ENCODE data around the gene C1orf174. TPM values are rescaled to one million over a fixed set of nuclear protein-coding genes. Genes with fewer than 3 reads are reported as not detected.

The C1orf174 gene
- total and polyA plus RNA-seq, 2 of the 13 experiments (the other 11 are each of a cell fraction or from before 2014, with no cell fraction given) = 21.6 to 31.4 TPM

DNA sequence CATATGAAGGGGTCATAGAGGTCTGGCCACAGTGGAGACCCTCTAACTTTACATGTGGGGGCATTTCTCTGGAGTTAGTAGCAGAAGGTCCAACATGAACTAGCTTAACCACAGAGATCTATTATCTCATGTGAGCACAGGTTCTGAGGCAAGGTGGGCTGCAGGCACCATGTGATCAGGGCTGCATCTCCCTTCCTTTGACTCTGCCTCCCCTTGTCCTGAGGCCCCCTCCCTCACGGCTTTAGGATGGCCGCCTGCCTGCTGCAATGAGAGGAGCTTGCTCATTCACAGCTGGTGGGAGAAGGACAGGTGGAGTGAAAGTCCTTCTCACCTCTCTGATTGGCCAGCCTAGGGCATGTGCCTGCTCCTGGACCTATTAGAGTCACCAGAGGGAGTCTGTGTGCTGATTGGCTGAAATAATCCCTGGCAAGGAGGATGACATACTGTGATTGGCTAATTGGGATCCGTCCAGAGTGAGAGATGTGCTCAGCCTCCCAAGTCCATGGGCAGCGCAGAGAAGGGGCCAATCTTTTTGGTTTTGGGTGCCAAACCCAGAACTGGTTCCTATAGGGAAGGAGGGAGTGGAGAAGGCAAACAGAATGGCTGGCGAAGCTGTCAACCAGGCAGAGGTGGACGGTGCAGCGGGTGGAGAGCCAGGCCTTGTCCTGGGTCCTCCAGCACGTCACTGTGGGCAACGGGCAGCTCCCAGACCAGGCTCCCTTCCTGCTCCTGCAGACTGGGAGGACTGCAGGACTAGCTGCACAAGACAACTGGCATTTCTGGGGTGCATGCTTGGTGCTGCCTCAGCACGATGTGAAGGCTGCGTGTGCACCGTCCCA, 39.4 kb upstream of the C1orf174 start:
- 35% methylated on average over 6 of the region's 12 CpGs for WGBS (ENCODE audit: low lambda C conversion rate)
- intact Hi-C loops (cut with micrococcal nuclease; ENCODE audit: unreplicated experiment) = no loop called here
- TF ChIP-seq NFYB (CRISPR knock-in tag; IDR thresholded peaks at IDR 0.05) (peak; percentile 53; the same call in 1 of the 2 replicates), ZNF329 (CRISPR knock-in tag; IDR thresholded peaks at IDR 0.05; ENCODE audit: low read depth) (0 out of 2 replicates have a peak, but pooled peaks have one; percentile 83), YEATS4 (CRISPR knock-in tag; IDR thresholded peaks at IDR 0.05; ENCODE audit: borderline replicate concordance) (no peak), MAFG (CRISPR knock-in tag; IDR thresholded peaks at IDR 0.05) (no peak), NFYC (CRISPR knock-in tag; IDR thresholded peaks at IDR 0.05) (peak; percentile 49; the same call in 1 of the 2 replicates)
- TF ChIP-seq, protein P1, sequence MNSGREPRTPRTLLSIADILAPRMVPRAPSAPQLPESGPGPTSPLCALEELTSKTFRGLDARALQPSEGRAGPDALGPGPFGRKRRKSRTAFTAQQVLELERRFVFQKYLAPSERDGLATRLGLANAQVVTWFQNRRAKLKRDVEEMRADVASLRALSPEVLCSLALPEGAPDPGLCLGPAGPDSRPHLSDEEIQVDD (CRISPR knock-in tag; IDR thresholded peaks at IDR 0.05; ENCODE audit: borderline replicate concordance) = no peak
- DNase-seq (ENCODE audit: low spot score) (no peak), ATAC-seq (no peak), FAIRE-seq (no peak)
- POLR2A ChIA-PET = no interaction called here
- Histone ChIP-seq H4K20me1 (ENCODE audit: insufficient read depth, low read length) (peaks cover 2% of the 10 kb centered on the region; the same call in 1 of the 2 replicates), H3K9me3 (ENCODE audit: low read length) (peaks cover 3% of the 10 kb centered on the region; the same call in 1 of the 2 replicates), H3K27ac (ENCODE audit: extremely low read length, insufficient read depth, low read length) (no peak overlapping the region), H3K36me3 (replicated peaks in 1 of 2; ENCODE audit: control insufficient read depth in 1 of 2, insufficient read depth in 2 of 2, low read length in 2 of 2) (no peaks in the 10 kb centered on the region), H3K4me1 (ENCODE audit: insufficient read depth, low read length) (peaks cover 22% of the 10 kb centered on the region), H3K9ac (ENCODE audit: insufficient read depth, low read depth, low read length) (no peak overlapping the region), H3K79me2 (ENCODE audit: insufficient read depth, low read length) (no peaks in the 10 kb centered on the region), H2AFZ (ENCODE audit: low read length) (no peak overlapping the region), H3K4me2 (ENCODE audit: low read depth, low read length) (no peak overlapping the region), H3K27me3 (ENCODE audit: control insufficient read depth in 1 of 2, insufficient read depth in 2 of 2, low read length in 2 of 2) (peaks cover 5 to 52% of the 10 kb centered on the region in 2 experiments; a peak in 3 of 5 replicates), H3K4me3 (replicated peaks in 1 of 3; ENCODE audit: insufficient read depth in 1 of 3, low read depth in 2 of 3, low read length in 3 of 3) (no peak overlapping the region)
- no TSS peak for BruUV-seq (replicated peaks)
- CTCF ChIA-PET (ENCODE audit: low intra/inter-chr PET ratio, low total read pairs) = no interaction called here
- in situ Hi-C loops (cut with HindIII; ENCODE audit: extremely low pct_ligation_motif_present, low pct_unique_long_range_greater_than_20kb) = no loop called here
